Measurements from ENCODE around the gene ARHGAP18.
A peak's percentile ranks its signal among the peaks of the same experiment; 100 is the strongest.
"Not testable (repeated sequence)": the region's sequence is repeated elsewhere in the genome, so short reads cannot be mapped to it uniquely, and the experiment has no call there.

The ARHGAP18 gene

DNA sequence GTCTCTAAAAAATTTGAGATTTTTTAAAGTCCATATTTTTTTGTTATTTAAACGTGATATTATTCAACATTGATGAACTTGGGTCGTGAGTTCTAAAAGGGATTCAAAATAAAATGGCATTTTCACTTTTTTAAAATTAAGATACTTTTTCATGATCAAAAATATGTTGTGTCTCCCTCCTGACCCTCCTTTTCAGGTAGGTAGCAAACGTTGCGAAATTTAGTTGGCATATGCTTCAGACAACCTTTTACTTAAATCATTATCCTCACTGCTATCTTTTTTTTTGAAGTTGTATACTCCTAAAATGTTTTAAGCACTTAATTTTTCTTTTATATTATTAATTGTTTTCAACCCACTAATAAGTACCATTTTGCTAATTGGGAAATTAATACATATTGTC, 133.5 kb downstream of the ARHGAP18 start:
- DNase-seq, result no peak
- H3K79me2 ChIP-seq (ENCODE audit: low read length), result no peaks in the 10 kb centered on the region
- no peak overlapping the region for H3K27ac ChIP-seq (ENCODE audit: low read length)
- H2AFZ ChIP-seq (ENCODE audit: low read length), result no peak overlapping the region
- no peaks in the 10 kb centered on the region for H3F3A ChIP-seq (ENCODE audit: insufficient read depth, low read length)
- no peak overlapping the region for H3K4me2 ChIP-seq (ENCODE audit: low read depth, low read length)
- TF ChIP-seq EZH2 (optimal IDR thresholded peaks at IDR 0.05; ENCODE audit: low read depth, low read length) (no peak), EZH2phosphoT487 (IDR thresholded peaks at IDR 0.05; ENCODE audit: low read length) (no peak)
- TF ChIP-seq, protein P1, sequence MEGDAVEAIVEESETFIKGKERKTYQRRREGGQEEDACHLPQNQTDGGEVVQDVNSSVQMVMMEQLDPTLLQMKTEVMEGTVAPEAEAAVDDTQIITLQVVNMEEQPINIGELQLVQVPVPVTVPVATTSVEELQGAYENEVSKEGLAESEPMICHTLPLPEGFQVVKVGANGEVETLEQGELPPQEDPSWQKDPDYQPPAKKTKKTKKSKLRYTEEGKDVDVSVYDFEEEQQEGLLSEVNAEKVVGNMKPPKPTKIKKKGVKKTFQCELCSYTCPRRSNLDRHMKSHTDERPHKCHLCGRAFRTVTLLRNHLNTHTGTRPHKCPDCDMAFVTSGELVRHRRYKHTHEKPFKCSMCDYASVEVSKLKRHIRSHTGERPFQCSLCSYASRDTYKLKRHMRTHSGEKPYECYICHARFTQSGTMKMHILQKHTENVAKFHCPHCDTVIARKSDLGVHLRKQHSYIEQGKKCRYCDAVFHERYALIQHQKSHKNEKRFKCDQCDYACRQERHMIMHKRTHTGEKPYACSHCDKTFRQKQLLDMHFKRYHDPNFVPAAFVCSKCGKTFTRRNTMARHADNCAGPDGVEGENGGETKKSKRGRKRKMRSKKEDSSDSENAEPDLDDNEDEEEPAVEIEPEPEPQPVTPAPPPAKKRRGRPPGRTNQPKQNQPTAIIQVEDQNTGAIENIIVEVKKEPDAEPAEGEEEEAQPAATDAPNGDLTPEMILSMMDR (IDR thresholded peaks at IDR 0.05; ENCODE audit: low read length), result no peak
- no peaks in the 10 kb centered on the region for H4K20me1 ChIP-seq (ENCODE audit: insufficient read depth, low read length)
- no peaks in the 10 kb centered on the region for H3K27me3 ChIP-seq (replicated peaks; ENCODE audit: insufficient read depth, low read length)
- H3K9me3 ChIP-seq (replicated peaks; ENCODE audit: insufficient read depth, low read length), result no peaks in the 10 kb centered on the region
- peaks cover 4% of the 10 kb centered on the region; the same call in 1 of the 2 replicates for H3K36me3 ChIP-seq (replicated peaks; ENCODE audit: insufficient read depth, low read length)
- H3K9me2 ChIP-seq (replicated peaks; ENCODE audit: insufficient read depth, low read length), result no peaks in the 10 kb centered on the region
- no peak overlapping the region for H3K4me3 ChIP-seq (ENCODE audit: low read length)
- H3K9ac ChIP-seq (ENCODE audit: low read length), result no peak overlapping the region
- H3K4me1 ChIP-seq (ENCODE audit: low read length), result no peaks in the 10 kb centered on the region

GRCh38 chr6:129575378-129576118, 134.4 kb downstream of the ARHGAP18 start:
- Histone ChIP-seq H3K79me2 (ENCODE audit: low read length) (no peaks in the 10 kb centered on the region), H3K9me2 (replicated peaks; ENCODE audit: insufficient read depth, low read length) (no peaks in the 10 kb centered on the region), H3K36me3 (replicated peaks; ENCODE audit: insufficient read depth, low read length) (peaks cover 4% of the 10 kb centered on the region; the same call in 1 of the 2 replicates), H3K9ac (ENCODE audit: low read length) (no peak overlapping the region), H3K27ac (ENCODE audit: low read length) (no peak overlapping the region), H2AFZ (ENCODE audit: low read length) (no peak overlapping the region), H3K9me3 (replicated peaks; ENCODE audit: insufficient read depth, low read length) (no peaks in the 10 kb centered on the region), H3K4me2 (ENCODE audit: low read depth, low read length) (no peak overlapping the region), H3F3A (ENCODE audit: insufficient read depth, low read length) (no peaks in the 10 kb centered on the region), H3K4me1 (ENCODE audit: low read length) (no peaks in the 10 kb centered on the region), H3K27me3 (replicated peaks; ENCODE audit: insufficient read depth, low read length) (no peaks in the 10 kb centered on the region), H3K4me3 (ENCODE audit: low read length) (no peak overlapping the region), H4K20me1 (ENCODE audit: insufficient read depth, low read length) (no peaks in the 10 kb centered on the region)
- TF ChIP-seq, protein P1 (IDR thresholded peaks at IDR 0.05; ENCODE audit: low read length), result peak; percentile 44
- TF ChIP-seq EZH2 (optimal IDR thresholded peaks at IDR 0.05; ENCODE audit: low read depth, low read length) (no peak), EZH2phosphoT487 (IDR thresholded peaks at IDR 0.05; ENCODE audit: low read length) (no peak)
- no peak for DNase-seq

GRCh38 chr6:129574605-129575004, 135.4 kb downstream of the ARHGAP18 start:
- H3K9me2 ChIP-seq (replicated peaks; ENCODE audit: insufficient read depth, low read length); H3K4me3 ChIP-seq (ENCODE audit: low read length); H3F3A ChIP-seq (ENCODE audit: insufficient read depth, low read length); H3K79me2 ChIP-seq (ENCODE audit: low read length); H2AFZ ChIP-seq (ENCODE audit: low read length); DNase-seq; H3K9me3 ChIP-seq (replicated peaks; ENCODE audit: insufficient read depth, low read length); H3K4me2 ChIP-seq (ENCODE audit: low read depth, low read length); H3K36me3 ChIP-seq (replicated peaks; ENCODE audit: insufficient read depth, low read length); H3K9ac ChIP-seq (ENCODE audit: low read length); H3K27me3 ChIP-seq (replicated peaks; ENCODE audit: insufficient read depth, low read length); H3K4me1 ChIP-seq (ENCODE audit: low read length); H4K20me1 ChIP-seq (ENCODE audit: insufficient read depth, low read length); H3K27ac ChIP-seq (ENCODE audit: low read length): not testable (repeated sequence)

GRCh38 chr6:129570929-129571328, 139.0 kb downstream of the ARHGAP18 start:
- H3K4me2 ChIP-seq (ENCODE audit: low read depth, low read length); H3K4me1 ChIP-seq (ENCODE audit: low read length); H3K79me2 ChIP-seq (ENCODE audit: low read length): not testable (repeated sequence)

More at GRCh38 chr6:129570929-129571328, 139.0 kb downstream of the ARHGAP18 start:
- not testable (repeated sequence) for H3K27ac ChIP-seq (ENCODE audit: low read length); H3K27me3 ChIP-seq (replicated peaks; ENCODE audit: insufficient read depth, low read length); H3K9me3 ChIP-seq (replicated peaks; ENCODE audit: insufficient read depth, low read length); H4K20me1 ChIP-seq (ENCODE audit: insufficient read depth, low read length); H3F3A ChIP-seq (ENCODE audit: insufficient read depth, low read length); H3K4me3 ChIP-seq (ENCODE audit: low read length); H3K36me3 ChIP-seq (replicated peaks; ENCODE audit: insufficient read depth, low read length); DNase-seq; H3K9ac ChIP-seq (ENCODE audit: low read length); H3K9me2 ChIP-seq (replicated peaks; ENCODE audit: insufficient read depth, low read length); H2AFZ ChIP-seq (ENCODE audit: low read length)
